GM23338 (cell line): ENCODE data around the gene PRDM11. TPM values are rescaled to one million over a fixed set of nuclear protein-coding genes. Genes with fewer than 3 reads are reported as not detected.

Experiments used
- ATAC-seq: fragments of 200-7000 bp; cut with Tn5 transposase; 3 replicates; pipeline ENCODE4 v1.9.1; 2020
- DNase-seq: peaks from one replicate; pipeline ENCODE4 v3.0.0-alpha.2; 2015; ENCODE audit warnings: low spot score
- H2AFZ ChIP-seq: fragments of 200-600 bp; sonication (generic); 2 replicates; pipeline ENCODE4 v1.8.0; 2016; ENCODE audit warnings: antibody characterized with exemption, mild to moderate bottlenecking, moderate library complexity
- H3F3A ChIP-seq: fragments of 200-600 bp; sonication (generic); replicated peaks from 2 replicates; pipeline ENCODE4 v1.8.0; 2017; ENCODE audit warnings: antibody characterized with exemption, mixed run types, low read depth
- H3K27ac ChIP-seq: fragments of 200-600 bp; sonication (generic); 2 replicates; pipeline ENCODE4 v1.6.1; 2016; ENCODE audit warnings: low read depth
- H3K27me3 ChIP-seq: fragments of 200-600 bp; sonication (generic); 2 replicates; pipeline ENCODE4 v1.8.0; 2016; ENCODE audit warnings: mild to moderate bottlenecking, mixed run types, moderate library complexity; ENCODE audit not compliant: insufficient read depth
- H3K36me3 ChIP-seq: fragments of 200-600 bp; sonication (generic); 2 replicates; pipeline ENCODE4 v1.8.0; 2016; ENCODE audit warnings: mild to moderate bottlenecking; ENCODE audit not compliant: insufficient read depth
- H3K4me1 ChIP-seq: fragments of 200-600 bp; sonication (generic); 2 replicates; pipeline ENCODE4 v1.8.0; 2016; ENCODE audit warnings: mild to moderate bottlenecking, moderate library complexity; ENCODE audit not compliant: insufficient read depth
- H3K4me2 ChIP-seq: fragments of 200-600 bp; sonication (generic); 2 replicates; pipeline ENCODE4 v1.7.1; 2017; ENCODE audit warnings: mixed run types
- H3K4me3 ChIP-seq: fragments of 200-600 bp; sonication (generic); 2 replicates; pipeline ENCODE4 v1.6.1; 2016; ENCODE audit warnings: mixed run types
- H3K79me2 ChIP-seq: fragments of 200-600 bp; sonication (generic); replicated peaks from 2 replicates; pipeline ENCODE4 v1.8.0; 2017; ENCODE audit warnings: mild to moderate bottlenecking; ENCODE audit not compliant: insufficient read depth
- H3K9me2 ChIP-seq: fragments of 200-600 bp; sonication (generic); 2 replicates; pipeline ENCODE4 v1.8.0; 2017; ENCODE audit not compliant: insufficient read depth
- H4K20me1 ChIP-seq: fragments of 200-600 bp; sonication (generic); replicated peaks from 2 replicates; pipeline ENCODE4 v1.8.0; 2017; ENCODE audit warnings: mild to moderate bottlenecking; ENCODE audit not compliant: insufficient read depth
- H3K27ac Mint-ChIP-seq: 2 replicates; pipeline ENCODE4 v1.8.0; 2020; ENCODE audit warnings: inconsistent platforms, mild to moderate bottlenecking, moderate library complexity, mixed read lengths
- H3K27me3 Mint-ChIP-seq: 3 replicates; pipeline ENCODE4 v1.8.0; 2022; ENCODE audit warnings: low read depth, mild to moderate bottlenecking, moderate library complexity, mixed read lengths, inconsistent platforms; ENCODE audit not compliant: insufficient read depth, poor library complexity
- H3K36me3 Mint-ChIP-seq: 3 replicates; pipeline ENCODE4 v1.8.0; 2021; ENCODE audit warnings: low read depth, mild to moderate bottlenecking, inconsistent platforms, moderate library complexity, mixed read lengths
- H3K4me1 Mint-ChIP-seq: 3 replicates; pipeline ENCODE4 v1.8.0; 2020; ENCODE audit warnings: mild to moderate bottlenecking, inconsistent platforms, mixed read lengths
- H3K4me3 Mint-ChIP-seq: 3 replicates; pipeline ENCODE4 v1.8.0; 2021; ENCODE audit warnings: moderate library complexity, mild to moderate bottlenecking, inconsistent platforms, mixed read lengths
- H3K9me3 Mint-ChIP-seq: 3 replicates; pipeline ENCODE4 v1.8.0; 2020; ENCODE audit warnings: moderate library complexity, mild to moderate bottlenecking, inconsistent platforms, mixed read lengths
- CREB1 ChIP-seq: fragments of 250-450 bp; sonication (Bioruptor Pico); IDR thresholded peaks from 2 replicates; pipeline ENCODE4 v1.5.0; 2020; ENCODE audit warnings: low read depth, mild to moderate bottlenecking, moderate library complexity
- CTCF ChIP-seq, 2 experiments: fragments of 200-600 bp in 1 of 2; sonication (generic) in 1 of 2; conservative IDR thresholded peaks; 2 replicates each; pipeline versions ENCODE4 v1.5.1 to v1.6.1; 2016 to 2017; ENCODE audit warnings: antibody characterized with exemption in 2 of 2, low read depth in 2 of 2, mild to moderate bottlenecking in 2 of 2, moderate library complexity in 1 of 2
- EZH2 ChIP-seq: fragments of 200-600 bp; sonication (generic); IDR thresholded peaks from one replicate; pipeline ENCODE4 v1.8.0; 2017; ENCODE audit warnings: antibody characterized with exemption, mild to moderate bottlenecking, low read depth; ENCODE audit not compliant: unreplicated experiment
- EZH2phosphoT487 ChIP-seq: fragments of 200-600 bp; sonication (generic); IDR thresholded peaks from one replicate; pipeline ENCODE4 v1.8.1; 2018; ENCODE audit warnings: antibody characterized with exemption; ENCODE audit not compliant: unreplicated experiment
- JUNB ChIP-seq: IDR thresholded peaks from one replicate; pipeline ENCODE4 v1.6.1; 2016; ENCODE audit warnings: antibody characterized with exemption; ENCODE audit not compliant: unreplicated experiment
- NANOG ChIP-seq: IDR thresholded peaks from 2 replicates; pipeline ENCODE4 v1.6.1; 2016; ENCODE audit warnings: antibody characterized with exemption, borderline replicate concordance
- POLR2AphosphoS5 ChIP-seq: IDR thresholded peaks from 2 replicates; pipeline ENCODE4 v1.6.1; 2016; ENCODE audit warnings: antibody characterized with exemption, low read depth
- REST ChIP-seq: IDR thresholded peaks from one replicate; pipeline ENCODE4 v1.6.1; 2018; ENCODE audit warnings: antibody characterized with exemption; ENCODE audit not compliant: unreplicated experiment
- STAT1 ChIP-seq: IDR thresholded peaks from one replicate; pipeline ENCODE4 v1.6.1; 2016; ENCODE audit warnings: antibody characterized with exemption; ENCODE audit not compliant: unreplicated experiment
- ZNF114 ChIP-seq: fragments of 250-450 bp; sonication (Bioruptor Pico); IDR thresholded peaks from 2 replicates; pipeline ENCODE4 v1.5.0; 2020; ENCODE audit warnings: mild to moderate bottlenecking, moderate library complexity
- ZNF331 ChIP-seq: fragments of 250-450 bp; sonication (Bioruptor Pico); IDR thresholded peaks from 2 replicates; pipeline ENCODE4 v1.5.0; 2020; ENCODE audit warnings: low read depth, mild to moderate bottlenecking, moderate library complexity
- ZNF462 ChIP-seq: fragments of 250-450 bp; sonication (Bioruptor Pico); IDR thresholded peaks from 2 replicates; pipeline ENCODE4 v1.5.0; 2020; ENCODE audit warnings: mild to moderate bottlenecking, moderate library complexity
- polyA plus RNA-seq: library from polyadenylated mRNA; unstranded; fragments of >200 nt; fragmentation: Nextera tagmentation; extraction: Ambion mirVana; gene quantifications from 2 replicates; pipeline ENCODE4 v1.2.1, GENCODE V29; 2016
- total RNA-seq: library from RNA; depleted of rRNA; stranded (reverse); fragments of >200 nt; shearing (Covaris generic); gene quantifications from 2 replicates; pipeline ENCODE4 v1.2.3, GENCODE V29; 2014

Gene PRDM11
- total and polyA plus RNA-seq, 2 experiments from 2014 or later: 0.97 to 10.4 TPM

GRCh38 chr11:45247433-45247832 lies 101.0 kb downstream of the PRDM11 start:
- H3K4me2 ChIP-seq: no peak overlapping the region
- H3K4me3 Mint-ChIP-seq: no peak overlapping the region
- H3K79me2 ChIP-seq: no peaks in the 10 kb centered on the region
- peaks cover 2% of the 10 kb centered on the region; the same call in 1 of the 2 replicates for H4K20me1 ChIP-seq
- no peaks in the 10 kb centered on the region for H3K36me3 Mint-ChIP-seq
- H3K4me1 ChIP-seq: no peaks in the 10 kb centered on the region
- peaks cover 6% of the 10 kb centered on the region for H3K27me3 Mint-ChIP-seq
- H3K9me3 Mint-ChIP-seq: no peaks in the 10 kb centered on the region; the same call in 2 of the 3 replicates
- H3K4me3 ChIP-seq: no peak overlapping the region
- DNase-seq (no peak), ATAC-seq (no peak)
- H3K4me1 Mint-ChIP-seq: peaks cover under 1% of the 10 kb centered on the region; the same call in 1 of the 3 replicates
- no peak overlapping the region for H2AFZ ChIP-seq
- no peak overlapping the region for H3K27ac ChIP-seq
- no peaks in the 10 kb centered on the region for H3K36me3 ChIP-seq
- no peaks in the 10 kb centered on the region for H3K9me2 ChIP-seq
- H3K27ac Mint-ChIP-seq: no peak overlapping the region
- no peaks in the 10 kb centered on the region for H3K27me3 ChIP-seq
- no peak for TF ChIP-seq CREB1 (CRISPR knock-in tag)
- TF ChIP-seq ZNF331 (CRISPR knock-in tag): no peak
- TF ChIP-seq EZH2: no peak
- TF ChIP-seq REST: no peak
- TF ChIP-seq NANOG: no peak
- no peak for TF ChIP-seq POLR2AphosphoS5
- TF ChIP-seq EZH2phosphoT487: no peak
- no peak for TF ChIP-seq ZNF114 (CRISPR knock-in tag)
- no peak for TF ChIP-seq CTCF (conservative IDR thresholded peaks at IDR 0.05; ENCODE audit: low read depth in 2 of 2)
- TF ChIP-seq JUNB: no peak
- H3F3A ChIP-seq: no peaks in the 10 kb centered on the region

- H3K27me3 ChIP-seq: no peaks in the 10 kb centered on the region
- no peaks in the 10 kb centered on the region for H3K79me2 ChIP-seq
- ATAC-seq (no peak), DNase-seq (no peak)
- no peaks in the 10 kb centered on the region for H3K36me3 ChIP-seq
- no peaks in the 10 kb centered on the region for H3F3A ChIP-seq
- no peak overlapping the region for H3K4me3 Mint-ChIP-seq
- H3K27ac ChIP-seq: no peak overlapping the region
- H3K36me3 Mint-ChIP-seq: no peaks in the 10 kb centered on the region
- no peaks in the 10 kb centered on the region for H3K9me2 ChIP-seq
- no peak overlapping the region for H3K4me3 ChIP-seq
- peaks cover 2% of the 10 kb centered on the region; the same call in 2 of the 3 replicates for H3K4me1 Mint-ChIP-seq
- peaks cover 2% of the 10 kb centered on the region; the same call in 1 of the 2 replicates for H4K20me1 ChIP-seq
- H2AFZ ChIP-seq: no peak overlapping the region
- H3K27ac Mint-ChIP-seq: no peak overlapping the region
- H3K27me3 Mint-ChIP-seq: peaks cover 3% of the 10 kb centered on the region
- no peaks in the 10 kb centered on the region for H3K4me1 ChIP-seq
- no peaks in the 10 kb centered on the region; the same call in 2 of the 3 replicates for H3K9me3 Mint-ChIP-seq
- TF ChIP-seq NANOG (no peak), ZNF462 (CRISPR knock-in tag) (no peak), STAT1 (no peak), ZNF331 (CRISPR knock-in tag) (no peak)
- no peak overlapping the region for H3K4me2 ChIP-seq
Measured at GRCh38 chr11:45248501-45249011, 102.1 kb downstream of the PRDM11 start.
